ENCODE data around the gene NHERF1. TPM values are rescaled to one million over a fixed set of nuclear protein-coding genes. Genes with fewer than 3 reads are reported as not detected.

The NHERF1 gene
- total RNA-seq, 1 experiment from 2014 or later: 90.8 TPM

GRCh38 chr17:74810699-74811485 is 62.5 kb downstream of the NHERF1 start:
- Histone ChIP-seq H3K9me3 (ENCODE audit: control insufficient read depth, insufficient read depth, low read depth, low read length) (no peaks in the 10 kb centered on the region), H3K27me3 (ENCODE audit: control insufficient read depth, insufficient read depth, low read length) (no peaks in the 10 kb centered on the region), H3K4me3 (ENCODE audit: low read depth in 2 of 2, low read length in 2 of 2) (no peak overlapping the region), H3K4me1 (ENCODE audit: control insufficient read depth, insufficient read depth, low read length) (no peaks in the 10 kb centered on the region), H3K27ac (ENCODE audit: low read length) (no peak overlapping the region), H3K36me3 (ENCODE audit: control insufficient read depth, insufficient read depth, low read length) (no peaks in the 10 kb centered on the region)
- no peak for ATAC-seq
- DNase-seq (ENCODE audit: low read depth, low spot score): no peak
- no TSS peak for BruUV-seq (replicated peaks)
- intact Hi-C loops (cut with micrococcal nuclease; ENCODE audit: unreplicated experiment) (no loop called here), in situ Hi-C loops (cut with HindIII; ENCODE audit: low pct_unique_long_range_greater_than_20kb, low sequenced_read_pairs) (no loop called here)
- ChIA-PET CTCF (no interaction called here), POLR2A (no interaction called here)
- TF ChIP-seq TCF7L2 (IDR thresholded peaks at IDR 0.05; ENCODE audit: low read depth, low read length) (no peak), SIN3A (IDR thresholded peaks at IDR 0.05; ENCODE audit: borderline replicate concordance, insufficient read depth, low read depth, low read length) (no peak), REST (IDR thresholded peaks at IDR 0.05; ENCODE audit: insufficient read depth in 1 of 2, low read depth in 2 of 2, low read length in 1 of 2) (no peak), POLR2AphosphoS5 (IDR thresholded peaks at IDR 0.05; ENCODE audit: low read depth, low read length) (no peak), CTCF (IDR thresholded peaks at IDR 0.05) (no peak)

GRCh38 chr17:74812109-74813009 is 63.9 kb downstream of the NHERF1 start:
- CTCF ChIA-PET: no interaction called here
- no peak for DNase-seq (ENCODE audit: low read depth, low spot score)

More at GRCh38 chr17:74812109-74813009, 63.9 kb downstream of the NHERF1 start:
- Histone ChIP-seq H3K27ac (ENCODE audit: low read length) (no peak overlapping the region), H3K27me3 (ENCODE audit: control insufficient read depth, insufficient read depth, low read length) (no peaks in the 10 kb centered on the region), H3K4me3 (ENCODE audit: low read depth in 2 of 2, low read length in 2 of 2) (no peak overlapping the region), H3K4me1 (ENCODE audit: control insufficient read depth, insufficient read depth, low read length) (no peaks in the 10 kb centered on the region), H3K9me3 (ENCODE audit: control insufficient read depth, insufficient read depth, low read depth, low read length) (no peaks in the 10 kb centered on the region), H3K36me3 (ENCODE audit: control insufficient read depth, insufficient read depth, low read length) (no peaks in the 10 kb centered on the region)
- POLR2A ChIA-PET: no interaction called here
- intact Hi-C loops (cut with micrococcal nuclease; ENCODE audit: unreplicated experiment) (no loop called here), in situ Hi-C loops (cut with HindIII; ENCODE audit: low pct_unique_long_range_greater_than_20kb, low sequenced_read_pairs) (no loop called here)
- no peak for TF ChIP-seq POLR2AphosphoS5 (IDR thresholded peaks at IDR 0.05; ENCODE audit: low read depth, low read length)
- no peak for TF ChIP-seq CTCF (IDR thresholded peaks at IDR 0.05)
- no TSS peak for BruUV-seq (replicated peaks)
- ATAC-seq: no peak
